Endothelial cell of umbilical vein (primary cell): Measurements from ENCODE around the gene PON2. TPM values are rescaled to one million over a fixed set of nuclear protein-coding genes. Genes with fewer than 3 reads are reported as not detected.

Experiments used
- BruUV-seq: library from RNA; stranded (reverse); fragments of 400-500 nt; replicated peaks from 2 replicates; lab custom pipeline; 2021; lab: Mats Ljungman, UMichigan
- CTCF ChIA-PET: fragments of 300-600, 350-600 bp; sonication (Branson Sonifier 250); formaldehyde crosslinking; loops from one replicate; lab custom pipeline; 2021; ENCODE audit warnings: antibody characterized with exemption, inconsistent platforms; lab: Charles Lee
- POLR2A ChIA-PET: fragments of 300-600, 350-600 bp; sonication (Branson Sonifier 250); formaldehyde crosslinking; loops from one replicate; lab custom pipeline; 2021; ENCODE audit warnings: antibody characterized with exemption, inconsistent platforms; lab: Charles Lee
- DNase-seq: peaks from one replicate; pipeline ENCODE4 v3.0.0-alpha.2; 2011; ENCODE audit warnings: low read depth, low spot score
- FAIRE-seq: peaks from 2 replicates; lab custom pipeline; 2011; peaks lifted over from hg19 to GRCh38; lab: Jason Lieb, UNC
- H2AFZ ChIP-seq: 2 replicates; pipeline ENCODE4 v1.6.0; 2012; ENCODE audit warnings: low read depth, low read length, control low read depth, inconsistent platforms
- H3K27ac ChIP-seq: 2 replicates; pipeline ENCODE4 v1.5.1; 2011; ENCODE audit warnings: low read depth, mild to moderate bottlenecking, control low read depth, low read length, moderate library complexity; ENCODE audit not compliant: insufficient read depth
- H3K27me3 ChIP-seq, 2 experiments: 2 replicates each; pipeline versions ENCODE4 v1.6.0 to v1.6.1; 2011; ENCODE audit warnings: low read length in 2 of 2, mixed read lengths in 1 of 2; ENCODE audit not compliant: control insufficient read depth in 2 of 2, insufficient read depth in 2 of 2
- H3K36me3 ChIP-seq, 2 experiments: 2 replicates in 1 of 2; 3 replicates in 1 of 2; pipeline ENCODE4 v1.5.1; 2011; ENCODE audit warnings: low read length in 2 of 2, mild to moderate bottlenecking in 1 of 2, moderate library complexity in 1 of 2; ENCODE audit not compliant: control insufficient read depth in 2 of 2, insufficient read depth in 2 of 2; ENCODE audit errors: extremely low read depth in 1 of 2
- H3K4me1 ChIP-seq: 3 replicates; pipeline ENCODE4 v1.5.1; 2011; ENCODE audit warnings: mild to moderate bottlenecking, low read length; ENCODE audit not compliant: control insufficient read depth, insufficient read depth; ENCODE audit errors: extremely low read depth
- H3K4me2 ChIP-seq: 2 replicates; pipeline ENCODE4 v1.6.1; 2011; ENCODE audit warnings: low read length, control low read depth, mixed read lengths; ENCODE audit not compliant: insufficient read depth
- H3K4me3 ChIP-seq, 3 experiments: fragments of 200-600 bp in 1 of 3; sonication (generic), shearing (Covaris generic) in 1 of 3; replicated peaks in 1 of 3; 2 replicates each; pipeline ENCODE4 v1.5.1; 2011 to 2016; ENCODE audit warnings: control low read depth in 3 of 3, low read length in 3 of 3, mild to moderate bottlenecking in 2 of 3, inconsistent platforms in 1 of 3, low read depth in 1 of 3, moderate library complexity in 1 of 3; ENCODE audit not compliant: insufficient read depth in 1 of 3
- H3K79me2 ChIP-seq: 2 replicates; pipeline ENCODE4 v1.6.0; 2012; ENCODE audit warnings: low read length, inconsistent platforms; ENCODE audit not compliant: control insufficient read depth, insufficient read depth
- H3K9ac ChIP-seq: replicated peaks from 2 replicates; pipeline ENCODE3; 2011; ENCODE audit warnings: low read length, control low read depth; ENCODE audit not compliant: insufficient read depth; ENCODE audit errors: extremely low read depth
- H3K9me1 ChIP-seq: replicated peaks from 3 replicates; pipeline ENCODE4 v1.6.0; 2011; ENCODE audit warnings: mild to moderate bottlenecking, low read length; ENCODE audit not compliant: control insufficient read depth, insufficient read depth; ENCODE audit errors: extremely low read depth
- H3K9me3 ChIP-seq: replicated peaks from 2 replicates; pipeline ENCODE4 v1.5.1; 2012; ENCODE audit warnings: low read length, inconsistent platforms; ENCODE audit not compliant: control insufficient read depth, insufficient read depth
- H4K20me1 ChIP-seq: replicated peaks from 2 replicates; pipeline ENCODE3; 2011; ENCODE audit warnings: mild to moderate bottlenecking, low read length; ENCODE audit not compliant: control insufficient read depth, insufficient read depth; ENCODE audit errors: extremely low read depth
- EZH2 ChIP-seq: IDR thresholded peaks from 2 replicates; pipeline ENCODE4 v1.6.1; 2012; ENCODE audit warnings: borderline replicate concordance, low read depth, mild to moderate bottlenecking, moderate library complexity, low read length, inconsistent platforms; ENCODE audit not compliant: severe bottlenecking
- FOS ChIP-seq: IDR thresholded peaks from 2 replicates; pipeline ENCODE4 v1.6.1; 2011; ENCODE audit warnings: mild to moderate bottlenecking, low read length, moderate library complexity, borderline replicate concordance; ENCODE audit not compliant: insufficient read depth
- GATA2 ChIP-seq: IDR thresholded peaks from 2 replicates; pipeline ENCODE4 v1.7.0; 2011; ENCODE audit warnings: low read depth, mild to moderate bottlenecking, moderate library complexity, mixed read lengths, low read length; ENCODE audit not compliant: insufficient read length, insufficient read depth
- JUN ChIP-seq: IDR thresholded peaks from 2 replicates; pipeline ENCODE4 v1.6.1; 2011; ENCODE audit warnings: borderline replicate concordance, low read depth; ENCODE audit not compliant: insufficient read length, insufficient read depth
- MYC ChIP-seq: IDR thresholded peaks from one replicate; pipeline ENCODE4 v1.6.1; 2011; ENCODE audit warnings: mild to moderate bottlenecking, low read depth, low read length
- POLR2A ChIP-seq: IDR thresholded peaks from 2 replicates; pipeline ENCODE4 v1.6.1; 2012; ENCODE audit warnings: low read depth, mild to moderate bottlenecking, control low read depth, low read length
- POLR2AphosphoS5 ChIP-seq: IDR thresholded peaks from 2 replicates; pipeline ENCODE4 v1.6.1; 2012; ENCODE audit warnings: low read depth, mild to moderate bottlenecking, control low read depth, low read length, moderate library complexity; ENCODE audit not compliant: insufficient read depth
- dilution Hi-C: fragments of 300-500 bp; cut with MboI; formaldehyde crosslinking; loops from one replicate; pipeline ENCODE4 v1.15.0; 2019; ENCODE audit warnings: low sequenced_read_pairs; ENCODE audit not compliant: extremely low pct_ligation_motif_present
- intact Hi-C: fragments of 100-400 bp; cut with micrococcal nuclease; formaldehyde crosslinking; loops from one replicate; pipeline ENCODE4 v1.10.0; 2022
- polyA plus RNA-seq, 4 experiments: library from polyadenylated mRNA; depleted of rRNA in 3 of 4; stranded (reverse) in 3 of 4; unstranded in 1 of 4; fragments of >200 nt; gene quantifications; 2 replicates each; pipeline versions ENCODE4 v1.2.1 to v1.2.3, GENCODE V29; 2011 to 2012; ENCODE audit warnings: missing spikeins in 1 of 4
- total RNA-seq: library from RNA; stranded (reverse); gene quantifications from 2 replicates; pipeline ENCODE4 v1.2.3, GENCODE V29; 2021
- TF ChIP-seq, protein P1 (sequence below): IDR thresholded peaks from 2 replicates; pipeline ENCODE4 v1.6.1; 2011; ENCODE audit not compliant: insufficient read depth, insufficient read length
- TF ChIP-seq, protein P2 (sequence below), 2 donors: IDR thresholded peaks; 1 replicate in 1 of 2; 2 replicates in 1 of 2; pipeline ENCODE4 v1.5.1; 2011; ENCODE audit warnings: low read length in 2 of 2, mild to moderate bottlenecking in 2 of 2, moderate library complexity in 2 of 2, control low read depth in 1 of 2, inconsistent platforms in 1 of 2, low read depth in 1 of 2; ENCODE audit not compliant: insufficient read depth in 1 of 2; ENCODE audit errors: extremely low read depth in 1 of 2

The PON2 gene
- total and polyA plus RNA-seq, 2 donors (not counting 3 experiments of a cell fraction or from before 2014, with no cell fraction given): 110 to 125 TPM

DNA sequence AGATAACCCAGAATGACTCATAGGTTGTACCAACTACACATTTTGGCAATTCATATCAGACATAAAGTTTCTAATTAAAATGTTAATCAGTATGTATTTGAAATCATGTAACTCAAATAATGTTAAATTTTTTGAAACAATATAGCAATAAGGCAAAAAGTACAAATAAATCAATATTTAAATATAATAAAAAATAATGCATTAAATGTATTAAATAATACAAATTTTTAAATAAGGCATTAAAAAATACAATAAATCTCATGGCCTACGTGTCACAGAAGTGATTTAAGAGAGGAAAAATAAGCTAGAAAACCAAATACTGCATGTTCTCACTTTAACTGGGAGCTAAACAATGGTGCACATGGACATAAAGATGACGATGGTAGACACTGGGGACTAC is 9.1 kb downstream of the PON2 start:
- intact Hi-C loops (no loop called here), dilution Hi-C loops (no loop called here)
- no peak overlapping the region for H3K4me2 ChIP-seq
- no peak for FAIRE-seq
- ChIA-PET CTCF (interaction anchor here (1.1 kb wide), 1 partner anchor 9 kb away, joined by 3 read pairs; the partner anchor contains the start of gene PON2), POLR2A (no interaction called here)
- H3K9me1 ChIP-seq: no peaks in the 10 kb centered on the region
- no peak overlapping the region for H2AFZ ChIP-seq
- no peak overlapping the region for H3K27ac ChIP-seq
- no peaks in the 10 kb centered on the region for H3K4me1 ChIP-seq
- H3K36me3 ChIP-seq: peaks cover 2 to 3% of the 10 kb centered on the region in 2 experiments
- H3K4me3 ChIP-seq: no peak overlapping the region
- peaks cover 3% of the 10 kb centered on the region for H4K20me1 ChIP-seq
- no peak for DNase-seq
- peaks cover 21% of the 10 kb centered on the region for H3K79me2 ChIP-seq
- TF ChIP-seq MYC (no peak), GATA2 (no peak), FOS (no peak), EZH2 (no peak), POLR2A (no peak), JUN (no peak), POLR2AphosphoS5 (no peak)
- TF ChIP-seq, protein P1, sequence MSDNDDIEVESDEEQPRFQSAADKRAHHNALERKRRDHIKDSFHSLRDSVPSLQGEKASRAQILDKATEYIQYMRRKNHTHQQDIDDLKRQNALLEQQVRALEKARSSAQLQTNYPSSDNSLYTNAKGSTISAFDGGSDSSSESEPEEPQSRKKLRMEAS: no peak
- TF ChIP-seq, protein P2, sequence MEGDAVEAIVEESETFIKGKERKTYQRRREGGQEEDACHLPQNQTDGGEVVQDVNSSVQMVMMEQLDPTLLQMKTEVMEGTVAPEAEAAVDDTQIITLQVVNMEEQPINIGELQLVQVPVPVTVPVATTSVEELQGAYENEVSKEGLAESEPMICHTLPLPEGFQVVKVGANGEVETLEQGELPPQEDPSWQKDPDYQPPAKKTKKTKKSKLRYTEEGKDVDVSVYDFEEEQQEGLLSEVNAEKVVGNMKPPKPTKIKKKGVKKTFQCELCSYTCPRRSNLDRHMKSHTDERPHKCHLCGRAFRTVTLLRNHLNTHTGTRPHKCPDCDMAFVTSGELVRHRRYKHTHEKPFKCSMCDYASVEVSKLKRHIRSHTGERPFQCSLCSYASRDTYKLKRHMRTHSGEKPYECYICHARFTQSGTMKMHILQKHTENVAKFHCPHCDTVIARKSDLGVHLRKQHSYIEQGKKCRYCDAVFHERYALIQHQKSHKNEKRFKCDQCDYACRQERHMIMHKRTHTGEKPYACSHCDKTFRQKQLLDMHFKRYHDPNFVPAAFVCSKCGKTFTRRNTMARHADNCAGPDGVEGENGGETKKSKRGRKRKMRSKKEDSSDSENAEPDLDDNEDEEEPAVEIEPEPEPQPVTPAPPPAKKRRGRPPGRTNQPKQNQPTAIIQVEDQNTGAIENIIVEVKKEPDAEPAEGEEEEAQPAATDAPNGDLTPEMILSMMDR (IDR thresholded peaks at IDR 0.05; ENCODE audit: extremely low read depth in 1 of 2, insufficient read depth in 1 of 2, low read depth in 1 of 2, low read length in 2 of 2): no peak
- no TSS peak for BruUV-seq
- H3K9ac ChIP-seq: no peak overlapping the region
- H3K9me3 ChIP-seq: no peaks in the 10 kb centered on the region
- H3K27me3 ChIP-seq: no peaks in the 10 kb centered on the region
